ENCODE measurements around the gene SEMA6A.

SEMA6A gene

GRCh38 chr5:116595498-116595897 is 20.9 kb upstream of the SEMA6A start:
- H3K27ac ChIP-seq (ENCODE audit: low read length, poor library complexity, severe bottlenecking), result no peak overlapping the region
- peaks cover under 1% of the 10 kb centered on the region for H3K4me1 ChIP-seq (ENCODE audit: control insufficient read depth, insufficient read depth, low read depth, low read length)
- H3K36me3 ChIP-seq (ENCODE audit: control insufficient read depth in 1 of 2, insufficient read depth in 2 of 2, low read depth in 1 of 2, low read length in 2 of 2), result no peaks in the 10 kb centered on the region
- no peaks in the 10 kb centered on the region for H3K9me3 ChIP-seq (ENCODE audit: control insufficient read depth, low read length)
- H3K23ac ChIP-seq (ENCODE audit: low read length in 2 of 2), result no peak overlapping the region
- no peak overlapping the region for H2BK120ac ChIP-seq (ENCODE audit: low read depth, low read length)
- no peak overlapping the region for H4K91ac ChIP-seq (ENCODE audit: low read length)
- no peaks in the 10 kb centered on the region for H3K79me1 ChIP-seq (replicated peaks; ENCODE audit: low read length, poor library complexity, severe bottlenecking)
- no peaks in the 10 kb centered on the region for H3K27me3 ChIP-seq (ENCODE audit: control insufficient read depth in 1 of 2, insufficient read depth in 1 of 2, low read length in 2 of 2)
- H2AFZ ChIP-seq (ENCODE audit: low read depth, low read length), result no peak overlapping the region
- no peak overlapping the region for H3K14ac ChIP-seq (ENCODE audit: low read length in 2 of 2)
- no peak overlapping the region for H2BK12ac ChIP-seq (ENCODE audit: low read length in 2 of 2)
- H3K4ac ChIP-seq (ENCODE audit: low read depth in 1 of 2, low read length in 2 of 2), result no peak overlapping the region
- no peak overlapping the region for H3K4me2 ChIP-seq (ENCODE audit: low read length, poor library complexity, severe bottlenecking)
- no peak overlapping the region for H2BK15ac ChIP-seq (ENCODE audit: low read depth, poor library complexity, severe bottlenecking)
- H3K18ac ChIP-seq (ENCODE audit: low read depth in 1 of 2, low read length in 2 of 2), result no peak overlapping the region
- no peak overlapping the region for H2BK5ac ChIP-seq (ENCODE audit: low read depth, low read length, poor library complexity, severe bottlenecking)
- DNase-seq, result no peak
- H3K9ac ChIP-seq (ENCODE audit: low read length), result no peak overlapping the region
- WGBS, result 97% methylated on average over 2 of the region's 3 CpGs
- no peak overlapping the region for H3K4me3 ChIP-seq (ENCODE audit: insufficient read depth in 1 of 2, low read depth in 1 of 2, low read length in 2 of 2)
- H4K8ac ChIP-seq (ENCODE audit: low read length), result no peak overlapping the region
- no peak overlapping the region for H2AK5ac ChIP-seq (ENCODE audit: low read length, severe bottlenecking)

GRCh38 chr5:116593340-116593739 is 18.7 kb upstream of the SEMA6A start:
- WGBS, result 90% methylated on average over 4 of the region's 5 CpGs

GRCh38 chr5:116585227-116585626 is 10.6 kb upstream of the SEMA6A start:
- Histone ChIP-seq H3K4me3 (ENCODE audit: insufficient read depth in 1 of 2, low read depth in 1 of 2, low read length in 2 of 2) (no peak overlapping the region), H3K9ac (ENCODE audit: low read length) (no peak overlapping the region), H3K23ac (ENCODE audit: low read length in 2 of 2) (no peak overlapping the region), H3K18ac (ENCODE audit: low read depth in 1 of 2, low read length in 2 of 2) (no peak overlapping the region), H2AFZ (ENCODE audit: low read depth, low read length) (no peak overlapping the region), H3K27ac (ENCODE audit: low read length, poor library complexity, severe bottlenecking) (no peak overlapping the region), H2BK120ac (ENCODE audit: low read depth, low read length) (no peak overlapping the region), H3K4me1 (ENCODE audit: control insufficient read depth, insufficient read depth, low read depth, low read length) (no peaks in the 10 kb centered on the region), H4K91ac (ENCODE audit: low read length) (no peak overlapping the region), H2BK5ac (ENCODE audit: low read depth, low read length, poor library complexity, severe bottlenecking) (no peak overlapping the region), H3K36me3 (ENCODE audit: control insufficient read depth in 1 of 2, insufficient read depth in 2 of 2, low read depth in 1 of 2, low read length in 2 of 2) (no peaks in the 10 kb centered on the region), H2AK5ac (ENCODE audit: low read length, severe bottlenecking) (no peak overlapping the region), H3K4ac (ENCODE audit: low read depth in 1 of 2, low read length in 2 of 2) (no peak overlapping the region), H2BK12ac (ENCODE audit: low read length in 2 of 2) (no peak overlapping the region), H3K14ac (ENCODE audit: low read length in 2 of 2) (no peak overlapping the region), H4K8ac (ENCODE audit: low read length) (no peak overlapping the region), H3K4me2 (ENCODE audit: low read length, poor library complexity, severe bottlenecking) (no peak overlapping the region), H3K27me3 (ENCODE audit: control insufficient read depth in 1 of 2, insufficient read depth in 1 of 2, low read length in 2 of 2) (no peaks in the 10 kb centered on the region), H2BK15ac (ENCODE audit: low read depth, poor library complexity, severe bottlenecking) (no peak overlapping the region), H3K9me3 (ENCODE audit: control insufficient read depth, low read length) (no peaks in the 10 kb centered on the region), H3K79me1 (replicated peaks; ENCODE audit: low read length, poor library complexity, severe bottlenecking) (no peaks in the 10 kb centered on the region)
- DNase-seq, result no peak
- 100% methylated on average over 3 of the region's 3 CpGs for WGBS

More at GRCh38 chr5:116593340-116593739, 18.7 kb upstream of the SEMA6A start:
- no peak overlapping the region for H3K23ac ChIP-seq (ENCODE audit: low read length in 2 of 2)
- no peaks in the 10 kb centered on the region for H3K4me1 ChIP-seq (ENCODE audit: control insufficient read depth, insufficient read depth, low read depth, low read length)
- no peak for DNase-seq
- H3K27ac ChIP-seq (ENCODE audit: low read length, poor library complexity, severe bottlenecking), result no peak overlapping the region
- no peak overlapping the region for H2BK5ac ChIP-seq (ENCODE audit: low read depth, low read length, poor library complexity, severe bottlenecking)
- no peak overlapping the region for H3K4me2 ChIP-seq (ENCODE audit: low read length, poor library complexity, severe bottlenecking)
- no peaks in the 10 kb centered on the region for H3K79me1 ChIP-seq (replicated peaks; ENCODE audit: low read length, poor library complexity, severe bottlenecking)
- H2BK12ac ChIP-seq (ENCODE audit: low read length in 2 of 2), result no peak overlapping the region
- H4K91ac ChIP-seq (ENCODE audit: low read length), result no peak overlapping the region
- no peak overlapping the region for H2BK120ac ChIP-seq (ENCODE audit: low read depth, low read length)
- no peak overlapping the region for H2AK5ac ChIP-seq (ENCODE audit: low read length, severe bottlenecking)
- no peaks in the 10 kb centered on the region for H3K9me3 ChIP-seq (ENCODE audit: control insufficient read depth, low read length)
- no peak overlapping the region for H3K14ac ChIP-seq (ENCODE audit: low read length in 2 of 2)
- no peak overlapping the region for H3K18ac ChIP-seq (ENCODE audit: low read depth in 1 of 2, low read length in 2 of 2)
- no peak overlapping the region for H2BK15ac ChIP-seq (ENCODE audit: low read depth, poor library complexity, severe bottlenecking)
- H3K4ac ChIP-seq (ENCODE audit: low read depth in 1 of 2, low read length in 2 of 2), result no peak overlapping the region
- H3K4me3 ChIP-seq (ENCODE audit: insufficient read depth in 1 of 2, low read depth in 1 of 2, low read length in 2 of 2), result no peak overlapping the region
- H3K9ac ChIP-seq (ENCODE audit: low read length), result no peak overlapping the region
- no peaks in the 10 kb centered on the region for H3K27me3 ChIP-seq (ENCODE audit: control insufficient read depth in 1 of 2, insufficient read depth in 1 of 2, low read length in 2 of 2)
- no peak overlapping the region for H4K8ac ChIP-seq (ENCODE audit: low read length)
- no peaks in the 10 kb centered on the region for H3K36me3 ChIP-seq (ENCODE audit: control insufficient read depth in 1 of 2, insufficient read depth in 2 of 2, low read depth in 1 of 2, low read length in 2 of 2)
- H2AFZ ChIP-seq (ENCODE audit: low read depth, low read length), result no peak overlapping the region

DNA sequence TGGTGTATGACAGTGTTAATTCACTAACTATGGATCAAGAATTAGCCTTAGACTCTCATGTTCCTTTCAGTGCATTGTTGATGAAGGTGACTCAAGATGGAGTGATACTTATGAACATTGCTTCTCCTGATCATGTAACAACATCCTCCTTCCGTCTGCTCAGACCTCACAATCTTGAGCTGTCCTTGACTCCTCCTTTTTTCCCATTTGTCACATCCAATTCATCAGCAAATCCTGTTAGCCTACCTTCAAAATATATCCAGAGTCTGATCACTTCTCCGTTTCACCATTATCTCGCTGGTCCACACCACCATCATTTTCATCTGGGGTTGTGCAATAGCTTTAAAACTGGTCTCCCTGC is 9.2 kb upstream of the SEMA6A start:
- no peak overlapping the region for H2BK120ac ChIP-seq (ENCODE audit: low read depth, low read length)
- H3K9ac ChIP-seq (ENCODE audit: low read length), result no peak overlapping the region
- no peak overlapping the region for H3K14ac ChIP-seq (ENCODE audit: low read length in 2 of 2)
- no peak overlapping the region for H2BK5ac ChIP-seq (ENCODE audit: low read depth, low read length, poor library complexity, severe bottlenecking)
- H3K79me1 ChIP-seq (replicated peaks; ENCODE audit: low read length, poor library complexity, severe bottlenecking), result no peaks in the 10 kb centered on the region
- no peak overlapping the region for H2BK12ac ChIP-seq (ENCODE audit: low read length in 2 of 2)
- H3K4me1 ChIP-seq (ENCODE audit: control insufficient read depth, insufficient read depth, low read depth, low read length), result no peaks in the 10 kb centered on the region
- no peak overlapping the region for H4K91ac ChIP-seq (ENCODE audit: low read length)
- H3K27me3 ChIP-seq (ENCODE audit: control insufficient read depth in 1 of 2, insufficient read depth in 1 of 2, low read length in 2 of 2), result no peaks in the 10 kb centered on the region
- no peaks in the 10 kb centered on the region for H3K9me3 ChIP-seq (ENCODE audit: control insufficient read depth, low read length)
- no peaks in the 10 kb centered on the region for H3K36me3 ChIP-seq (ENCODE audit: control insufficient read depth in 1 of 2, insufficient read depth in 2 of 2, low read depth in 1 of 2, low read length in 2 of 2)
- no peak overlapping the region for H3K27ac ChIP-seq (ENCODE audit: low read length, poor library complexity, severe bottlenecking)
- H2AK5ac ChIP-seq (ENCODE audit: low read length, severe bottlenecking), result no peak overlapping the region
- no peak for DNase-seq
- H3K4me2 ChIP-seq (ENCODE audit: low read length, poor library complexity, severe bottlenecking), result no peak overlapping the region
- H4K8ac ChIP-seq (ENCODE audit: low read length), result no peak overlapping the region
- H2BK15ac ChIP-seq (ENCODE audit: low read depth, poor library complexity, severe bottlenecking), result no peak overlapping the region
- no peak overlapping the region for H2AFZ ChIP-seq (ENCODE audit: low read depth, low read length)
- no peak overlapping the region for H3K4me3 ChIP-seq (ENCODE audit: insufficient read depth in 1 of 2, low read depth in 1 of 2, low read length in 2 of 2)
- H3K18ac ChIP-seq (ENCODE audit: low read depth in 1 of 2, low read length in 2 of 2), result no peak overlapping the region
- WGBS, result 96% methylated on average over 3 of the region's 3 CpGs
- no peak overlapping the region for H3K4ac ChIP-seq (ENCODE audit: low read depth in 1 of 2, low read length in 2 of 2)
- H3K23ac ChIP-seq (ENCODE audit: low read length in 2 of 2), result no peak overlapping the region
